ENCODE results near the gene THOC5. TPM values are rescaled to one million over a fixed set of nuclear protein-coding genes. Genes with fewer than 3 reads are reported as not detected.
"Not testable (repeated sequence)": the region's sequence is repeated elsewhere in the genome, so short reads cannot be mapped to it uniquely, and the experiment has no call there.

The THOC5 gene
- total RNA-seq = 46.5 TPM
- long read RNA-seq, full-length matches to known transcripts = 11 of 35 reads
- long read RNA-seq, partial matches to known transcripts = 3 of 35 reads
- long read RNA-seq, other reads (novel, unspliced or antisense) = 21 of 35 reads

DNA sequence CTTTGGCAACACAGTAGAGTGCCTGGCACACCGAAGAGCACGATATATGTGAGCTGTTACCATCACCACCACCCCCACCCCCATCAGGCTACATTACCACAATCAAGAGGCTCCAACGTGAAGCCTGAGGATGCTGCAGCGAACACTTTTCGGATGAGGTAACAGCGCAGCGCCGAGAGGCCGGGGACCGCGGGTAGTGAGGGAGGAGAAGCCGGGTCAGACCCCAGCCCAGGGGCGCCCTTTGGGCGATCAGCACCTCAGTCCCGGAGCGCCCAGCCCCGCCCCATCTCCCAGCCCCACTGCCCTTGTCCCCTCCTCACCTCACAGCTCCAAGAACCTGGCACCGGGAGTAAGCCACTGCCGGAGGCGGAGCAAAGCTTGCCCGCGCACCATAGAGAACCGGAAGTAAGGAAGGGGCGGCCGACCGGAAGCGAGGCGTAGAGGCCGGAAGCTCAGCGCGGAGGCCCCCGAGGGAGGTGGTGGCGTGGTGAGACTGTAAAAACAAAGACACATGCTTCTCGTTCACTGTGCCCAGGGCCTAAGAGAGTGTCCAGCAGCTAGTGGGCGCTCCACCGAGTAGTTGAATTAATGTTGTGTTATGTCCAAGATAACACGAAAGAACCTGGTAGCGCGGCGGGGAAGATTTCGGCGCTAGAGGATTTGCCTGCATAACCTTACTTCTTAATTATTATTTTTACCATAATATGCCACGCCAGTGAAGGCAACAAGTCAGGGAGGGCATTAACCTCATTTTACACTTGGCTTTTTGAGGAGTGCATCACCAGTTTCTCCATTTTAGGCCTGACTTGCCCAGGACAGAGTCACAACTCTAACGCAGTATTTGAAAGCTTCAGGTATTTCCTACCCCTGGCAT is at the start of gene THOC5:
THOC5 (minus strand) TSS at position 407 of the 874 bp plus-strand sequence. CDS start 4,610 bp downstream, outside the sequence.
- DNase-seq (ENCODE audit: missing footprints) = peak; percentile 96
- intact Hi-C loops (cut with DNase I) = loop anchor here (5.0 kb wide), 1 partner anchor 49 kb away; the partner anchor contains the start of gene NF2
- ATAC-seq = peak; percentile 100

GRCh38 chr22:29598684-29599020 is 45.1 kb upstream of the THOC5 start:
- DNase-seq (ENCODE audit: missing footprints) (no peak), ATAC-seq (no peak)
- intact Hi-C loops (cut with DNase I) = no loop called here

GRCh38 chr22:29597871-29598683 is 44.5 kb upstream of the THOC5 start:
- ATAC-seq; intact Hi-C loops (cut with DNase I); DNase-seq (ENCODE audit: missing footprints): not testable (repeated sequence)

- DNase-seq (ENCODE audit: missing footprints) (no peak), ATAC-seq (no peak)
- intact Hi-C loops (cut with DNase I) = no loop called here
Measured at GRCh38 chr22:29596408-29596807, 42.9 kb upstream of the THOC5 start.

- intact Hi-C loops (cut with DNase I); DNase-seq (ENCODE audit: missing footprints); ATAC-seq: not testable (repeated sequence)
Measured at GRCh38 chr22:29594447-29594846, 40.9 kb upstream of the THOC5 start.

DNA sequence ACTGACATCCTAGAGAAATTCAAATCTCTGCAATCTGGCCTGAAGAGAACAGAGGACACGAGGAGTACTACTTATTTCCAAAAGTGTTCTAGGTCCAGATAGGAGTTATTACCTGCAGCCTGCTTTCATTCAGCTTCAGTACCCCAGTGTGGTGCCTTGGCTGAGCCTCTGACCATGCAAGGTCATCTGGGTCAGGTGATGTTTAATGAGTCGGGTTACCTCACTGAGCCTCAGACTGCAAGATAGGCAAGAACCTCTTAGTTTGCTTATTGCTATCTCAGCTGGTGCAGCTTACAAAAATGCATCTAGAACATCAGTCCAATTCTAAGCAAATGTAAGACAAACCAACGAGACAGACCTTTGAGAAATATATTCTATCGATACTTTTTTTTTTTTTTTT is 40.4 kb upstream of the THOC5 start:
- DNase-seq (ENCODE audit: missing footprints) (no peak), ATAC-seq (no peak)
- intact Hi-C loops (cut with DNase I) = no loop called here

GRCh38 chr22:29587938-29588699 is 34.6 kb upstream of the THOC5 start:
- intact Hi-C loops (cut with DNase I) = no loop called here
- ATAC-seq (no peak), DNase-seq (ENCODE audit: missing footprints) (no peak)

DNA sequence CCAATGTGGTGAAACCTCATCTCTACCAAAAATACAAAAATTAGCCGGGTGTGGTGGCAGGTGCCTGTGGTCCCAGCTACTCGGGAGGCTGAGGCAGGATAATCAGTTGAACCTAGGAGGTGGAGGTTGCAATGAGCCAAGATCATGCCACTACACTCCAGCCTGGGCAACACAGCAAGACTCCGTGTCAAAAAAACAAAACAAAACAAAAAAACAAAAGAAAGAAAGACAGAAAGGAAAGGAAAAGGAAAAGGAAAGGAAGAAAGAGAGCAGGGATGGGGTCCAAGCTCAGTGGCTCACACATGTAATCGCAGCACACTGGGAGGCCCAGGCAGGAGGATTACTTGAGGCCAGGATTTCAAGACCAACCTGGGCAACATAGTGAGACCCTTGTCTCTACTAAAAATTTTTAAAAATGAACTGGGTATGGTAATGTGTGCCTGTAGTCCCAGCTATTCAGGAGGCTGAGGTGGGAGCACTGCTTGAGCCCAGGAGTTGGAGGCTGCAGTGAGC is 32.7 kb upstream of the THOC5 start:
- DNase-seq (ENCODE audit: missing footprints); intact Hi-C loops (cut with DNase I); ATAC-seq: not testable (repeated sequence)

DNA sequence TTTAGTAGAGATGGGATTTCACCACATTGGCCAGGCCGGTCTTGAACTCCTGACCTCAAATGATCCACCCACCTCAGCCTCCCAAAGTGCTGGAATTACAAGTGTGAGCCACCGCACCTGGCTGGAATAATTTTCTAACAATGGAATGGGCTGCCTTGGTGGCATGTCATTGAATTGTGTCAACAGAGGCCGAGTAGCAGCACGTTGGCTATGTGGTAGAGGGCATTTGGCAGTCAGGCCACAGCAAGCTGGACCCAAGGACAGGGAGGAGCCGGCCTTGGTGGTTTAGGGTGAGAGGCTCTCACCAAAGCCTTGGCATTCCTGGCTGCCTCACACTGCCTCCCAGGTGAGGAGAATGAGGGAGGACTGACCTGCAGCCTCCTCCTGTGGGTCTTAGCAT is 31.4 kb upstream of the THOC5 start:
- no peak for ATAC-seq
- intact Hi-C loops (cut with DNase I) = no loop called here
- no peak for DNase-seq (ENCODE audit: missing footprints)

- DNase-seq (ENCODE audit: missing footprints) (no peak), ATAC-seq (no peak)
- intact Hi-C loops (cut with DNase I) = no loop called here
Measured at GRCh38 chr22:29581799-29582198, 28.2 kb upstream of the THOC5 start.

DNA sequence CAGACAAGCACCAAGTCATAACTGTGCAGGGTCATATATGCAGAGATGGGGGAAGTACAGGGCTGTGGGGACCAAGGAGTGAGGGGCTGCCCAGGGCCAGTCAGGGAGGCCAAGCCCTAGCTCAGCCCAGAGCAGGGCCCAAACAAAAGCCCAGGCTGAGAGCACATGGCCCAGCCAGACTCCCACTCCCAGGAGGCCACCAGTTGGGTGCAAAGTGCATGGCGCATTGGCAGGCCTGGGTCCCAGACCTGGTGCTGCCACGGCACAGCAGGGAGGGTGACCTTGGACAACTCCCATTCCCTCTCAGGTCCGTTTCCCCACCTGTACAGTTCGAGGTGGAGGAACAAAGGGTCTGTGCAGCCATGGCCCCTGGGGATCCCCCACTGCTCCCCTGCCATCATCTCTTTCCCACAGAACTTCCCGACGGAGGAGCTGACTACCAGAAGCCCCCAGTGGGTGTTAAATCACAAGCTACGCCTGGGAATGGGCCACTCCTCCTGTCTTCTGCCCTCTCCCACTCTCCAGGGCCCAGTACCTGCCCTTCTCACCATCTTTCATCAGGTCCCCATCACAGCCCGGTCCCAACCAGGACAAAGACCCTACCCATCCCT is 26.7 kb upstream of the THOC5 start:
- intact Hi-C loops (cut with DNase I) = no loop called here
- DNase-seq (ENCODE audit: missing footprints) = no peak

DNA sequence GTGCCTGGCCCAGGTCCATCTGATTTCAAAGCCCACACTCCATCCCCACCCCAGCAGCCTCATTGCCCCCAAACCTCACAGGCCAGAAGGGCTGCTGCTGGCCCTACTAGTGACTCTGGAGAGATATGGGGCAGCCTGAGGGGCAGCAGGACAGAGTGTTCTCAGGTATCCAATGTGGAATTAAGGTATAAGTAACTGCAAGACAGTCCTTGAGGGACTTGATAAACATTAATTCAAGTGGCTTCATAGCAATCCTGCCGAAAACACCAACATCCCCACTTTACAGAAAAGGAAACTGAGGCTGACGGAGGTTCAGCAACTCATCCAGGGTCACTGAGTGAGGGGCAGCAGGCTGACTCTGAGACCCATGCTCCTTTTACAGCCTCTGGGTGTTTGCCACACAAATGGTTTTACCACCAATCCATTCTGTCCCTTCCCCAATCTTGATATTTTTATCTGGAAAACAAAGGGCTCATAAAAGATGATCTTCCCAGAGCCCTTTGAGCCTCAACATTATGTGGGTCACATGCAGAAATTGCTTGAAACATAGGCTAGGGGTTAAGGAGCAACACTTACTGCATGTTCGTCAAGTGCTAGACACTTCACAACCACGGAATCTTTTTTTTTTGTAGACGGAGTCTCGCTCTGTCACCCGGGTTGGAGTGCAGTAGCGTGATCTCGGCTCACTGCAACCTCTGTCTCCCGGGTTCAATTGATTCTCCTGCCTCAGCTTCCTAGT is 25.1 kb upstream of the THOC5 start:
- ATAC-seq (no peak), DNase-seq (ENCODE audit: missing footprints) (no peak)
- intact Hi-C loops (cut with DNase I) = no loop called here

More for the DNA sequence above, 26.7 kb upstream of the THOC5 start:
- ATAC-seq = peak; percentile 15

GRCh38 chr22:29574762-29575450 is 21.3 kb upstream of the THOC5 start:
- ATAC-seq = no peak
- no peak for DNase-seq (ENCODE audit: missing footprints)
- intact Hi-C loops (cut with DNase I) = no loop called here

GRCh38 chr22:29570912-29571549 is 17.5 kb upstream of the THOC5 start:
- ATAC-seq (no peak), DNase-seq (ENCODE audit: missing footprints) (no peak)
- intact Hi-C loops (cut with DNase I) = no loop called here

DNA sequence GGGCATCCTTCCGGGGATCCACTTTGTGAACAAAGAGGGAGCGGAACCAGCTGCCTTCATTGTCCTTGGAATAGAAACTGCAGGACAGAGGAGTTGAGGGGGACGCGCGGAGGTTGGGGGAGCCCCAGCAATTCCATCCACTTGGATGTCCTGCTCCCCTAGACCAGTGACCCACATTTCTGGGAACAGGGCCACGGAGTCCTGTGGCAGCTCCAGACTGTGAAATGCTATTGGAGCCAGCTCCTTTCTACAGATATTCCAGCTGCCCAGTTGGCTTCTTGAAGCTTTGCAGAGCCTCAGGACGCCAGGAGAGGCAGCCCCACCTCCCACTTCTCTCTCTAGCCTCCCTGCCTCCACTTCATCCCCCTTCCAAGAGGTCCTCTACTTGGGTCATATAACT is 16.9 kb upstream of the THOC5 start:
- ATAC-seq = no peak
- intact Hi-C loops (cut with DNase I) = no loop called here
- no peak for DNase-seq (ENCODE audit: missing footprints)

GRCh38 chr22:29569011-29569678 is 15.6 kb upstream of the THOC5 start:
- no peak for ATAC-seq
- DNase-seq (ENCODE audit: missing footprints) = no peak
- intact Hi-C loops (cut with DNase I) = no loop called here
